Measurements from ENCODE around the gene FRY. TPM values are rescaled to one million over a fixed set of nuclear protein-coding genes. Genes with fewer than 3 reads are reported as not detected.
A peak's percentile ranks its signal among the peaks of the same experiment; 100 is the strongest.

Gene FRY
- total and polyA plus RNA-seq, 2 of the 13 experiments (the other 11 are each of a cell fraction or from before 2014, with no cell fraction given): 8.2 to 13.1 TPM

GRCh38 chr13:32142956-32143375 lies 111.4 kb downstream of the FRY start (continued):
- TF ChIP-seq ZNF207 (IDR thresholded peaks at IDR 0.05; ENCODE audit: borderline replicate concordance) (no peak), ZNF577 (CRISPR knock-in tag; IDR thresholded peaks at IDR 0.05; ENCODE audit: borderline replicate concordance, low read depth) (no peak), SATB2 (CRISPR knock-in tag; IDR thresholded peaks at IDR 0.05) (peak; percentile 76; the same call in 1 of the 2 replicates), BATF2 (CRISPR knock-in tag; IDR thresholded peaks at IDR 0.05) (no peak), PTBP1 (IDR thresholded peaks at IDR 0.05; ENCODE audit: low read depth, low read length, poor library complexity, severe bottlenecking) (no peak), LCORL (IDR thresholded peaks at IDR 0.05) (peak; percentile 86), LCORL (CRISPR knock-in tag; IDR thresholded peaks at IDR 0.05) (peak; percentile 99), HIC2 (CRISPR knock-in tag; IDR thresholded peaks at IDR 0.05; ENCODE audit: low read depth) (peak; percentile 44; the same call in 1 of the 2 replicates), SP1 (IDR thresholded peaks at IDR 0.05) (no peak), SP1 (CRISPR knock-in tag; IDR thresholded peaks at IDR 0.05) (peak; percentile 46; the same call in 1 of the 2 replicates), KAT8 (CRISPR knock-in tag; IDR thresholded peaks at IDR 0.05) (peak; percentile 70; the same call in 1 of the 2 replicates), ASH2L (IDR thresholded peaks at IDR 0.05; ENCODE audit: insufficient read length, low read depth, low read length) (peak; percentile 65), CBFB (CRISPR knock-in tag; IDR thresholded peaks at IDR 0.05) (peak; percentile 81), ZNF749 (CRISPR knock-in tag; IDR thresholded peaks at IDR 0.05; ENCODE audit: borderline replicate concordance) (no peak), ATF7 (IDR thresholded peaks at IDR 0.05) (no peak), ATF7 (CRISPR knock-in tag; IDR thresholded peaks at IDR 0.05) (peak; percentile 36; the same call in 1 of the 2 replicates), ZNF614 (CRISPR knock-in tag; IDR thresholded peaks at IDR 0.05; ENCODE audit: borderline replicate concordance) (peak; percentile 84; the same call in 1 of the 2 replicates), RARA (CRISPR knock-in tag; IDR thresholded peaks at IDR 0.05) (peak; percentile 93), ZNF547 (CRISPR knock-in tag; IDR thresholded peaks at IDR 0.05) (no peak), ZNF205 (CRISPR knock-in tag; IDR thresholded peaks at IDR 0.05) (peak; percentile 93), MEIS1 (CRISPR knock-in tag; IDR thresholded peaks at IDR 0.05; ENCODE audit: borderline replicate concordance) (0 out of 2 replicates have a peak, but pooled peaks have one; percentile 30), ZNF552 (CRISPR knock-in tag; IDR thresholded peaks at IDR 0.05; ENCODE audit: borderline replicate concordance) (peak; percentile 63; the same call in 1 of the 2 replicates), HOXA5 (CRISPR knock-in tag; IDR thresholded peaks at IDR 0.05) (peak; percentile 92), KAT7 (CRISPR knock-in tag; IDR thresholded peaks at IDR 0.05; ENCODE audit: borderline replicate concordance) (no peak), ZNF350 (CRISPR knock-in tag; IDR thresholded peaks at IDR 0.05; ENCODE audit: borderline replicate concordance, low read depth) (peak; percentile 64; the same call in 1 of the 2 replicates)

Measured in HepG2 (cell line).